Panc1 (cell line): ENCODE measurements around the gene NOXO1. TPM values are rescaled to one million over a fixed set of nuclear protein-coding genes. Genes with fewer than 3 reads are reported as not detected.

Experiments
- ATAC-seq: fragments of 200-7000 bp; cut with Tn5 transposase; 2 replicates; pipeline ENCODE4 v1.9.1; 2020; ENCODE audit warnings: mild to moderate bottlenecking, moderate library complexity
- BruUV-seq: library from RNA; stranded (reverse); fragments of 400-500 nt; replicated peaks from 2 replicates; lab custom pipeline; 2021; lab: Mats Ljungman, UMichigan
- CTCF ChIA-PET: fragments of 300-600 bp; sonication (Branson Sonifier 250); formaldehyde crosslinking; loops from one replicate; lab custom pipeline; 2022; ENCODE audit warnings: antibody characterized with exemption; lab: Charles Lee
- POLR2A ChIA-PET: fragments of 300-600 bp; sonication (Branson Sonifier 250); formaldehyde crosslinking; loops from one replicate; lab custom pipeline; 2022; ENCODE audit warnings: antibody characterized with exemption; lab: Charles Lee
- DNase-seq: peaks from one replicate; pipeline ENCODE4 v3.0.0-alpha.2; 2010; ENCODE audit warnings: low read depth, low spot score
- H3K27ac ChIP-seq: 2 replicates; pipeline ENCODE4 v1.5.1; 2011; ENCODE audit warnings: mild to moderate bottlenecking, low read length, inconsistent platforms
- H3K27me3 ChIP-seq: fragments of 200-500 bp; sonication (Bioruptor generic); 2 replicates; pipeline ENCODE4 v1.6.0; 2014; ENCODE audit warnings: low read length, inconsistent platforms; ENCODE audit not compliant: control insufficient read depth, insufficient read depth
- H3K36me3 ChIP-seq: fragments of 200-500 bp; sonication (Bioruptor generic); 2 replicates; pipeline ENCODE4 v1.5.1; 2014; ENCODE audit warnings: inconsistent platforms, mild to moderate bottlenecking, low read length, moderate library complexity; ENCODE audit not compliant: control insufficient read depth, insufficient read depth
- H3K4me1 ChIP-seq: 2 replicates; pipeline ENCODE4 v1.5.1; 2011; ENCODE audit warnings: inconsistent platforms, mild to moderate bottlenecking, low read length, moderate library complexity; ENCODE audit not compliant: control insufficient read depth, insufficient read depth
- H3K4me3 ChIP-seq, 2 experiments: 2 replicates each; pipeline ENCODE4 v1.5.1; 2011 to 2012; ENCODE audit warnings: low read depth in 2 of 2, low read length in 2 of 2, mild to moderate bottlenecking in 2 of 2, inconsistent platforms in 1 of 2, moderate library complexity in 1 of 2
- H3K9me3 ChIP-seq: fragments of 200-500 bp; sonication (Bioruptor generic); 2 replicates; pipeline ENCODE4 v1.5.1; 2014; ENCODE audit warnings: low read depth, mild to moderate bottlenecking, inconsistent platforms, low read length, moderate library complexity; ENCODE audit not compliant: control insufficient read depth, insufficient read depth
- CTCF ChIP-seq: fragments of 450-650 bp; IDR thresholded peaks from 2 replicates; pipeline ENCODE4 v1.5.1; 2017; ENCODE audit warnings: mild to moderate bottlenecking
- POLR2AphosphoS5 ChIP-seq: IDR thresholded peaks from 2 replicates; pipeline ENCODE4 v1.6.1; 2012; ENCODE audit warnings: mild to moderate bottlenecking, low read depth, low read length, moderate library complexity
- REST ChIP-seq, 2 experiments: IDR thresholded peaks; 2 replicates each; pipeline ENCODE4 v1.6.1; 2011 to 2012; ENCODE audit warnings: low read depth in 2 of 2, control low read depth in 1 of 2, low read length in 1 of 2, mild to moderate bottlenecking in 1 of 2, moderate library complexity in 1 of 2; ENCODE audit not compliant: insufficient read depth in 1 of 2
- SIN3A ChIP-seq: IDR thresholded peaks from 2 replicates; pipeline ENCODE4 v1.6.1; 2012; ENCODE audit warnings: low read depth, mild to moderate bottlenecking, low read length, moderate library complexity, borderline replicate concordance; ENCODE audit not compliant: insufficient read depth
- TCF7L2 ChIP-seq: IDR thresholded peaks from 2 replicates; pipeline ENCODE4 v1.6.1; 2011; ENCODE audit warnings: mild to moderate bottlenecking, low read depth, low read length, inconsistent platforms
- in situ Hi-C: cut with HindIII; loops from 2 replicates; pipeline ENCODE4 v1.10.0; 2016; ENCODE audit warnings: low sequenced_read_pairs, low pct_unique_long_range_greater_than_20kb
- intact Hi-C: fragments of 100-400 bp; cut with micrococcal nuclease; formaldehyde crosslinking; loops from one replicate; pipeline ENCODE4 v1.10.0; 2022; ENCODE audit not compliant: unreplicated experiment
- total RNA-seq: library from RNA; stranded (reverse); gene quantifications from one replicate; pipeline ENCODE4 v1.2.1, GENCODE V29; 2021; ENCODE audit not compliant: unreplicated experiment

Gene NOXO1
- total RNA-seq, 1 experiment from 2014 or later = 4.0 TPM

- peak; percentile 11 for ATAC-seq
- H3K27me3 ChIP-seq = no peaks in the 10 kb centered on the region
- no peak for DNase-seq
- no peaks in the 10 kb centered on the region for H3K36me3 ChIP-seq
- no peak for TF ChIP-seq REST (IDR thresholded peaks at IDR 0.05; ENCODE audit: insufficient read depth in 1 of 2, low read depth in 2 of 2, low read length in 1 of 2)
- TF ChIP-seq SIN3A = no peak
- TF ChIP-seq POLR2AphosphoS5 = no peak
- TF ChIP-seq CTCF = no peak
- TF ChIP-seq TCF7L2 = no peak
- CTCF ChIA-PET = no interaction called here
- BruUV-seq = no TSS peak
- H3K4me1 ChIP-seq = peaks cover 13% of the 10 kb centered on the region; the same call in 1 of the 2 replicates
- no peak overlapping the region for H3K4me3 ChIP-seq
- no peaks in the 10 kb centered on the region for H3K9me3 ChIP-seq
- intact Hi-C loops = no loop called here
- in situ Hi-C loops = no loop called here
- POLR2A ChIA-PET = no interaction called here
- no peak overlapping the region for H3K27ac ChIP-seq
Measured at GRCh38 chr16:1993731-1994131, 12.5 kb upstream of the NOXO1 start.

- Histone ChIP-seq H3K4me1 (peaks cover 15% of the 10 kb centered on the region; the same call in 1 of the 2 replicates), H3K36me3 (no peaks in the 10 kb centered on the region), H3K9me3 (no peaks in the 10 kb centered on the region), H3K27me3 (no peaks in the 10 kb centered on the region), H3K4me3 (no peak overlapping the region), H3K27ac (no peak overlapping the region)
- CTCF ChIA-PET = no interaction called here
- ATAC-seq = no peak
- POLR2A ChIA-PET = no interaction called here
- in situ Hi-C loops = no loop called here
- intact Hi-C loops = no loop called here
- no peak for TF ChIP-seq SIN3A
- TF ChIP-seq POLR2AphosphoS5 = no peak
- TF ChIP-seq TCF7L2 = no peak
- TF ChIP-seq REST (IDR thresholded peaks at IDR 0.05; ENCODE audit: insufficient read depth in 1 of 2, low read depth in 2 of 2, low read length in 1 of 2) = no peak
- TF ChIP-seq CTCF = no peak
- no peak for DNase-seq
- BruUV-seq = no TSS peak
Measured at GRCh38 chr16:1992704-1993317, 11.5 kb upstream of the NOXO1 start.
